Measurements from ENCODE around the gene SERHL2. TPM values are rescaled to one million over a fixed set of nuclear protein-coding genes. Genes with fewer than 3 reads are reported as not detected.

Gene SERHL2
- total and polyA plus RNA-seq, 2 donors from 2014 or later: 3.1 to 4.9 TPM

DNA sequence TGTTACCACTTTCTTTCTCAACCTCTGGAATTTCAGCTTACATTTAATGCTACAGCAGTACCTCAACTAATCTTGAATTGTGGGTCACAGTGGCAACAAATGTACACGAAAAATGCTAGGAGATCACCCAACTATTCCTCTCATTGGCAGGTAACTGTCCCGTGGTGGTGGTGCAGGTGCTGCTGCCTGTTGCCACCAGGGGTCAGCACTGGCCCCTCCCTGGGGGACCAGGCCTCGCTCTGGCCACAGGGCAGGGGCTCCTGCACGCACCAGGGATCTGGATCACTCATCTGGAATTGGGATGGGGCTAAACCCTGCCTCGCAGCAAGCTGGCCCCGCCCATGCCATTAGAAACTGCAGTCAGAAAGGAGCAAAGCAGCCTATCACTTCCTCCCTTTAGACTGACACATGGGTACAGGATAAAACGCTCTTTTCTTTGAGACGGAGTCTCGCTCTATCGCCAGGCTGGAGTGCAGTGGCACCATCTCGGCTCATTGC, 67.8 kb downstream of the SERHL2 start:
- Histone ChIP-seq H3K27ac (ENCODE audit: low read depth in 2 of 2, low read length in 2 of 2) (no peak overlapping the region), H3K36me3 (ENCODE audit: control insufficient read depth in 2 of 3, insufficient read depth in 3 of 3, low read length in 3 of 3) (peaks cover 3 to 16% (median 3%) of the 10 kb centered on the region in 3 donors), H3K4me3 (ENCODE audit: low read length in 3 of 3) (no peak overlapping the region), H3K27me3 (ENCODE audit: control insufficient read depth, insufficient read depth, low read length) (no peaks in the 10 kb centered on the region), H3K4me1 (ENCODE audit: control insufficient read depth in 2 of 3, insufficient read depth in 2 of 3, low read depth in 1 of 3, low read length in 3 of 3) (peaks cover 0 to 9% (median 0%) of the 10 kb centered on the region in 3 donors), H3K9ac (ENCODE audit: low read length in 3 of 3) (peak overlapping the region in 1 of 3 donors; percentile 12), H3K9me3 (ENCODE audit: control insufficient read depth in 2 of 3, insufficient read depth in 1 of 3, low read length in 3 of 3) (no peaks in the 10 kb centered on the region)
- peak; percentile 87 for TF ChIP-seq CTCF (IDR thresholded peaks at IDR 0.05; ENCODE audit: borderline replicate concordance, extremely low read depth, insufficient read depth)
- intact Hi-C loops (cut with DNase I): no loop called here
- DNase-seq: peak; percentile 87 to 91 (median 90)
- no peak for FAIRE-seq

GRCh38 chr22:42622061-42622710, 68.4 kb downstream of the SERHL2 start:
- no peaks in the 10 kb centered on the region for H3K27me3 ChIP-seq (ENCODE audit: control insufficient read depth, insufficient read depth, low read length)
- peaks cover 0 to 7% (median 0%) of the 10 kb centered on the region in 3 donors for H3K4me1 ChIP-seq (ENCODE audit: control insufficient read depth in 2 of 3, insufficient read depth in 2 of 3, low read depth in 1 of 3, low read length in 3 of 3)
- FAIRE-seq (no peak), DNase-seq (no peak)
- H3K36me3 ChIP-seq (ENCODE audit: control insufficient read depth in 2 of 3, insufficient read depth in 3 of 3, low read length in 3 of 3): peaks cover 3 to 18% (median 6%) of the 10 kb centered on the region in 3 donors
- no peak overlapping the region for H3K27ac ChIP-seq (ENCODE audit: low read depth in 2 of 2, low read length in 2 of 2)
- no peak overlapping the region for H3K4me3 ChIP-seq (ENCODE audit: low read length in 3 of 3)
- H3K9me3 ChIP-seq (ENCODE audit: control insufficient read depth in 2 of 3, insufficient read depth in 1 of 3, low read length in 3 of 3): no peaks in the 10 kb centered on the region
- no peak overlapping the region for H3K9ac ChIP-seq (ENCODE audit: low read length in 3 of 3)
- no peak for TF ChIP-seq CTCF (IDR thresholded peaks at IDR 0.05; ENCODE audit: borderline replicate concordance, extremely low read depth, insufficient read depth)
- intact Hi-C loops (cut with DNase I): no loop called here

DNA sequence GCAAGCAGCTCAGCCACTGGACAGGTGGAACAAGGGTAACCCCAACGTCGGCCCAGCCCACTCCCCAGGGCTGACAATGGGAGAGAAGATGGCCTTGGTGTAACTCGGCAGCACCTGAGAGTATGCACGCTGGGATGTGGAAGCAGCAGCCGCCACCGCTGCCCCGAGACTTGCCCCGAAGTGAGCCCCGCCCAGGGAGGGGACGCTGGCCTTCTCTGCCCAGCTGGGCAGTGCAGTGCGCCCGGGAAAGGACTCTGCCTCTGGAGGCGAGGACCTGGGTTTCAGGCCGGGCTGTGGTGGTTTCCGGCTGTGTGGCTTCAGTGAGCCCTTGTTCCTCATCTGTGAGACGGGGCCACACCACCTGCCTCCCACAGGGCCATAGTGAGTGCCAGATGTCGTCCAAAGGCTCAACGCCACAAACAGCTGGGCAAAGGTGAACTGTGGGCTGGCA, 69.6 kb downstream of the SERHL2 start:
- H3K9me3 ChIP-seq (ENCODE audit: control insufficient read depth in 2 of 3, insufficient read depth in 1 of 3, low read length in 3 of 3): no peaks in the 10 kb centered on the region
- no peak overlapping the region for H3K4me3 ChIP-seq (ENCODE audit: low read length in 3 of 3)
- H3K9ac ChIP-seq (ENCODE audit: low read length in 3 of 3): no peak overlapping the region
- peaks cover 3 to 26% (median 14%) of the 10 kb centered on the region in 3 donors for H3K36me3 ChIP-seq (ENCODE audit: control insufficient read depth in 2 of 3, insufficient read depth in 3 of 3, low read length in 3 of 3)
- H3K4me1 ChIP-seq (ENCODE audit: control insufficient read depth in 2 of 3, insufficient read depth in 2 of 3, low read depth in 1 of 3, low read length in 3 of 3): peaks cover 0 to 5% (median 0%) of the 10 kb centered on the region in 3 donors
- intact Hi-C loops (cut with DNase I): no loop called here
- FAIRE-seq: no peak
- H3K27me3 ChIP-seq (ENCODE audit: control insufficient read depth, insufficient read depth, low read length): no peaks in the 10 kb centered on the region
- H3K27ac ChIP-seq (ENCODE audit: low read depth in 2 of 2, low read length in 2 of 2): no peak overlapping the region
- no peak for DNase-seq
- TF ChIP-seq CTCF (IDR thresholded peaks at IDR 0.05; ENCODE audit: borderline replicate concordance, extremely low read depth, insufficient read depth): no peak

Other genes starting within 250 kb of the SERHL2 start
- gene NFAM1, start 121.6 kb upstream of the SERHL2 start, total RNA-seq: 7.9 TPM
- gene NFAM1, start 121.6 kb upstream of the SERHL2 start, polyA plus RNA-seq (ENCODE audit: insufficient read depth, low read depth, low replicate concordance): 0.60 TPM
- gene RRP7A, start 34.2 kb upstream of the SERHL2 start, total RNA-seq: 35.2 TPM
- 26.3 TPM for gene RRP7A, start 34.2 kb upstream of the SERHL2 start, polyA plus RNA-seq (ENCODE audit: insufficient read depth, low read depth, low replicate concordance)
- gene POLDIP3, start 60.9 kb downstream of the SERHL2 start, total RNA-seq: 67.9 TPM
- gene POLDIP3, start 60.9 kb downstream of the SERHL2 start, polyA plus RNA-seq (ENCODE audit: insufficient read depth, low read depth, low replicate concordance): 44.1 TPM
- 0.88 TPM for gene ATP5MGL, start 86.6 kb downstream of the SERHL2 start, total RNA-seq
- gene ATP5MGL, start 86.6 kb downstream of the SERHL2 start, polyA plus RNA-seq (ENCODE audit: insufficient read depth, low read depth, low replicate concordance): not detected
- 426 TPM for gene CYB5R3, start 95.4 kb downstream of the SERHL2 start, total RNA-seq
- gene CYB5R3, start 95.4 kb downstream of the SERHL2 start, polyA plus RNA-seq (ENCODE audit: insufficient read depth, low read depth, low replicate concordance): 287 TPM
- gene A4GALT, start 166.9 kb downstream of the SERHL2 start, total RNA-seq: 186 TPM
- 76.2 TPM for gene A4GALT, start 166.9 kb downstream of the SERHL2 start, polyA plus RNA-seq (ENCODE audit: insufficient read depth, low read depth, low replicate concordance)